K562 (cell line): Measurements from ENCODE around the gene TMED5. TPM values are rescaled to one million over a fixed set of nuclear protein-coding genes. Genes with fewer than 3 reads are reported as not detected.

Experiments
- ATAC-seq: fragments of 200-7000 bp; cut with Tn5 transposase; 3 replicates; pipeline ENCODE4 v1.9.1; 2020; ENCODE audit warnings: moderate library complexity
- BruUV-seq: library from RNA; stranded (reverse); fragments of 400-500 nt; replicated peaks from 2 replicates; lab custom pipeline; 2021; lab: Mats Ljungman, UMichigan
- CTCF ChIA-PET: fragments of 300-600 bp; formaldehyde crosslinking; extraction: SDS; loops from one replicate; lab custom pipeline; 2021; ENCODE audit warnings: low intra/inter-chr PET ratio; lab: Yijun Ruan, JAX
- POLR2A ChIA-PET: fragments of 300-600, 350-650 bp; sonication (Branson Sonifier 250); formaldehyde crosslinking; extraction: SDS; loops from one replicate; lab custom pipeline; 2021; ENCODE audit warnings: antibody characterized with exemption, inconsistent platforms; lab: Yijun Ruan, JAX
- DNase-seq, 4 experiments: peaks; one replicate each; pipeline versions ENCODE4 v3.0.0 to v3.0.0-alpha.2; 2011 to 2018; ENCODE audit warnings: low spot score in 3 of 4, mixed read lengths in 3 of 4; ENCODE audit errors: extremely low read depth in 1 of 4
- FAIRE-seq: peaks from 2 replicates; lab custom pipeline; 2011; peaks lifted over from hg19 to GRCh38; lab: Jason Lieb, UNC
- H2AFZ ChIP-seq: 2 replicates; pipeline ENCODE4 v1.6.0; 2011; ENCODE audit warnings: low read depth, low read length, control low read depth, inconsistent platforms
- H3K27ac ChIP-seq: fragments of 200-600 bp; 3 replicates; pipeline ENCODE4 v1.8.0; 2011; ENCODE audit warnings: low read depth, mild to moderate bottlenecking, control low read depth, inconsistent platforms, low read length, moderate library complexity, mixed read lengths; ENCODE audit errors: extremely low read depth
- H3K27me3 ChIP-seq, 2 experiments: fragments of 300-600 bp in 1 of 2; 2 replicates in 1 of 2; 3 replicates in 1 of 2; pipeline versions ENCODE4 v1.6.0 to v1.8.0; 2011; ENCODE audit warnings: inconsistent platforms in 2 of 2, low read length in 2 of 2, mild to moderate bottlenecking in 1 of 2, mixed read lengths in 1 of 2, moderate library complexity in 1 of 2; ENCODE audit not compliant: control insufficient read depth in 2 of 2, insufficient read depth in 2 of 2
- H3K36me3 ChIP-seq: fragments of 300-600 bp; 3 replicates; pipeline ENCODE4 v1.8.0; 2011; ENCODE audit warnings: mild to moderate bottlenecking, low read length, inconsistent platforms; ENCODE audit not compliant: control insufficient read depth, insufficient read depth
- H3K4me1 ChIP-seq, 2 experiments: fragments of 200-600 bp in 1 of 2; replicated peaks in 1 of 2; 2 replicates in 1 of 2; 3 replicates in 1 of 2; pipeline versions ENCODE4 v1.5.1 to v1.8.0; 2011; ENCODE audit warnings: inconsistent platforms in 2 of 2, low read length in 2 of 2, mild to moderate bottlenecking in 1 of 2, mixed read lengths in 1 of 2, moderate library complexity in 1 of 2; ENCODE audit not compliant: control insufficient read depth in 2 of 2, insufficient read depth in 2 of 2
- H3K4me2 ChIP-seq: 2 replicates; pipeline ENCODE4 v1.6.1; 2011; ENCODE audit warnings: low read length, control low read depth, inconsistent platforms, mixed read lengths; ENCODE audit not compliant: insufficient read depth
- H3K4me3 ChIP-seq: fragments of 200-600 bp; sonication (generic), shearing (Covaris generic); 2 replicates; pipeline ENCODE4 v1.5.1; 2016; ENCODE audit warnings: control low read depth, inconsistent platforms
- H3K79me2 ChIP-seq: fragments of 200-600 bp; 3 replicates; pipeline ENCODE4 v1.8.0; 2011; ENCODE audit warnings: low read length, inconsistent platforms; ENCODE audit not compliant: control insufficient read depth, insufficient read depth
- H3K9ac ChIP-seq, 2 experiments: 2 replicates each; pipeline versions ENCODE4 v1.6.0 to v1.6.1; 2011; ENCODE audit warnings: low read depth in 2 of 2, low read length in 2 of 2, control low read depth in 1 of 2, inconsistent platforms in 1 of 2, mild to moderate bottlenecking in 1 of 2, mixed read lengths in 1 of 2; ENCODE audit not compliant: insufficient read depth in 1 of 2
- H3K9me1 ChIP-seq: one replicate; pipeline ENCODE4 v1.6.0; 2011; ENCODE audit warnings: inconsistent platforms, mild to moderate bottlenecking, low read length, moderate library complexity; ENCODE audit not compliant: control insufficient read depth, insufficient read depth
- H3K9me3 ChIP-seq: replicated peaks from 2 replicates; pipeline ENCODE4 v1.5.1; 2011; ENCODE audit warnings: low read depth, low read length, inconsistent platforms; ENCODE audit not compliant: control insufficient read depth, insufficient read depth
- H4K20me1 ChIP-seq: replicated peaks from 2 replicates; pipeline ENCODE4 v1.6.1; 2011; ENCODE audit warnings: low read length, inconsistent platforms, mixed read lengths; ENCODE audit not compliant: control insufficient read depth, insufficient read depth
- CBFA2T3 ChIP-seq: fragments of 450-650 bp; IDR thresholded peaks from 2 replicates; pipeline ENCODE4 v1.6.1; 2017
- CEBPB ChIP-seq: fragments of 450-650 bp; IDR thresholded peaks from 2 replicates; pipeline ENCODE4 v1.6.1; 2016; ENCODE audit warnings: missing genetic modification characterization, missing compliant biosample characterization
- CEBPG ChIP-seq, 3 experiments: fragments of 200-800 bp in 1 of 3; sonication (Bioruptor generic) in 1 of 3; sonication (generic) in 1 of 3; formaldehyde crosslinking in 1 of 3; IDR thresholded peaks in 2 of 3; conservative IDR thresholded peaks in 1 of 3; 2 replicates each; pipeline versions ENCODE4 v1.6.1 to v1.8.0; 2016 to 2022; ENCODE audit warnings: missing compliant biosample characterization in 2 of 3, missing genetic modification characterization in 2 of 3, mild to moderate bottlenecking in 1 of 3, missing genetic modification reagents in 1 of 3
- HIVEP1 ChIP-seq: fragments of 250-450 bp; sonication (Bioruptor Pico); IDR thresholded peaks from 2 replicates; pipeline ENCODE4 v1.4.0; 2020; ENCODE audit warnings: mild to moderate bottlenecking
- LCOR ChIP-seq: sonication (generic); formaldehyde crosslinking; IDR thresholded peaks from 2 replicates; pipeline ENCODE4 v1.8.0; 2022; ENCODE audit warnings: mild to moderate bottlenecking, missing genetic modification reagents
- MTA1 ChIP-seq: fragments of 450-650 bp; IDR thresholded peaks from 2 replicates; pipeline ENCODE4 v1.6.1; 2017; ENCODE audit warnings: borderline replicate concordance
- NRF1 ChIP-seq, 2 experiments: fragments of 450-650 bp; IDR thresholded peaks in 1 of 2; conservative IDR thresholded peaks in 1 of 2; 2 replicates each; pipeline ENCODE4 v1.6.1; 2014; ENCODE audit warnings: mild to moderate bottlenecking in 2 of 2
- RBM39 ChIP-seq: fragments of 200-400 bp; formaldehyde crosslinking; optimal IDR thresholded peaks from 2 replicates; pipeline ENCODE3; 2018; ENCODE audit warnings: low read depth, low read length
- TBP ChIP-seq: optimal IDR thresholded peaks from 2 replicates; pipeline ENCODE3; 2011; ENCODE audit warnings: low read depth, low read length, improper control_type of control experiment
- ZNF133 ChIP-seq: fragments of 250-450 bp; sonication (Bioruptor Pico); IDR thresholded peaks from 2 replicates; pipeline ENCODE4 v1.4.0; 2020; ENCODE audit warnings: mild to moderate bottlenecking
- ZNF253 ChIP-seq: fragments of 250-450 bp; sonication (Bioruptor Pico); conservative IDR thresholded peaks from 2 replicates; pipeline ENCODE4 v1.6.1; 2021; ENCODE audit warnings: mild to moderate bottlenecking
- ZNF316 ChIP-seq: fragments of 450-650 bp; IDR thresholded peaks from 2 replicates; pipeline ENCODE4 v1.6.1; 2016
- ZNF324 ChIP-seq: fragments of 250-450 bp; sonication (Bioruptor Pico); IDR thresholded peaks from 2 replicates; pipeline ENCODE4 v1.4.0; 2020; ENCODE audit warnings: mild to moderate bottlenecking
- ZNF586 ChIP-seq: fragments of 450-650 bp; formaldehyde crosslinking; conservative IDR thresholded peaks from 2 replicates; pipeline ENCODE4 v1.4.0; 2020; ENCODE audit warnings: mild to moderate bottlenecking, moderate library complexity
- ZNF695 ChIP-seq: fragments of 450-650 bp; formaldehyde crosslinking; IDR thresholded peaks from 2 replicates; pipeline ENCODE4 v1.4.0; 2020; ENCODE audit warnings: mild to moderate bottlenecking, moderate library complexity
- WGBS: fragments of 100-300 bp; shearing (Covaris generic); methylation state at CpG from one replicate; pipeline ENCODE4 v1.1.6; 2016; ENCODE audit warnings: low coverage, mixed read lengths; ENCODE audit not compliant: insufficient coverage; ENCODE audit errors: missing lambda C conversion rate; 5-methylcytosine and 5-hydroxymethylcytosine counted together
- in situ Hi-C: fragments of 300-500 bp; cut with MboI; formaldehyde crosslinking; loops from 4 replicates; pipeline ENCODE4 v1.15.0; 2018; ENCODE audit warnings: inconsistent platforms, mixed read lengths
- intact Hi-C: fragments of 100-400 bp; cut with micrococcal nuclease; formaldehyde crosslinking; loops from 2 replicates; pipeline ENCODE4 v1.14.2; 2022
- polyA plus RNA-seq, 8 experiments: library from polyadenylated mRNA; depleted of rRNA in 4 of 8; stranded (reverse) in 5 of 8; unstranded in 3 of 8; fragments of >200 nt; fragmentation: Nextera tagmentation in 2 of 8; fragmentation: Illumina TruSeq in 1 of 8; extraction: Ambion mirVana in 2 of 8; extraction: Trizol in 1 of 8; gene quantifications; 2 replicates each; pipeline versions ENCODE4 v1.2.1 to v1.2.3, GENCODE V29; 2011 to 2014; ENCODE audit warnings: inconsistent platforms in 1 of 8, missing spikeins in 1 of 8
- total RNA-seq, 7 experiments: library from RNA; depleted of rRNA in 6 of 7; stranded (reverse); fragments of >200 nt in 6 of 7; fragmentation: Illumina TruSeq in 2 of 7; extraction: Trizol in 2 of 7; gene quantifications; 2 replicates each; pipeline versions ENCODE4 v1.2.1 to v1.2.3, GENCODE V29; 2011 to 2021; ENCODE audit warnings: low replicate concordance in 1 of 7
- TF ChIP-seq, protein P1 (sequence below): fragments of 250-450 bp; sonication (Bioruptor Pico); IDR thresholded peaks from 2 replicates; pipeline ENCODE4 v1.9.0; 2021; ENCODE audit warnings: mild to moderate bottlenecking, inconsistent platforms

Gene TMED5
- total and polyA plus RNA-seq, 9 of the 15 experiments (the other 6 are each of a cell fraction or from before 2014, with no cell fraction given), result 28.7 to 83.7 (median 67.2) TPM

- DNase-seq (no peak), ATAC-seq (0 out of 3 replicates have a peak, but pooled peaks have one; percentile 27), FAIRE-seq (no peak)
- H3K36me3 ChIP-seq, result peaks cover 75% of the 10 kb centered on the region; the same call in 2 of the 3 replicates
- H3K27ac ChIP-seq, result no peak overlapping the region
- no TSS peak for BruUV-seq
- WGBS, result 88% methylated on average over 4 of the region's 4 CpGs
- H2AFZ ChIP-seq, result no peak overlapping the region
- H4K20me1 ChIP-seq, result no peaks in the 10 kb centered on the region
- TF ChIP-seq CEBPG (CRISPR knock-in tag; IDR thresholded peaks at IDR 0.05) (no peak), CEBPG (tag; conservative IDR thresholded peaks at IDR 0.05 in 1 of 2, IDR thresholded peaks at IDR 0.05 in 1 of 2) (0 out of 4 replicates have a peak, but pooled peaks of 1 of the 2 experiments have one; percentile 7), ZNF324 (no peak)
- POLR2A ChIA-PET, result no interaction called here
- CTCF ChIA-PET, result no interaction called here
- H3K9me3 ChIP-seq, result no peaks in the 10 kb centered on the region
- H3K27me3 ChIP-seq, result no peaks in the 10 kb centered on the region
- no peak overlapping the region for H3K4me2 ChIP-seq
- no peak overlapping the region for H3K9ac ChIP-seq
- no peak overlapping the region for H3K4me3 ChIP-seq
- peaks cover 4% of the 10 kb centered on the region; the same call in 2 of the 3 replicates for H3K79me2 ChIP-seq
- in situ Hi-C loops (no loop called here), intact Hi-C loops (no loop called here)
- no peaks in the 10 kb centered on the region for H3K9me1 ChIP-seq
- no peaks in the 10 kb centered on the region for H3K4me1 ChIP-seq
Observed at GRCh38 chr1:93123201-93123783, 56.9 kb downstream of the TMED5 start.

DNA sequence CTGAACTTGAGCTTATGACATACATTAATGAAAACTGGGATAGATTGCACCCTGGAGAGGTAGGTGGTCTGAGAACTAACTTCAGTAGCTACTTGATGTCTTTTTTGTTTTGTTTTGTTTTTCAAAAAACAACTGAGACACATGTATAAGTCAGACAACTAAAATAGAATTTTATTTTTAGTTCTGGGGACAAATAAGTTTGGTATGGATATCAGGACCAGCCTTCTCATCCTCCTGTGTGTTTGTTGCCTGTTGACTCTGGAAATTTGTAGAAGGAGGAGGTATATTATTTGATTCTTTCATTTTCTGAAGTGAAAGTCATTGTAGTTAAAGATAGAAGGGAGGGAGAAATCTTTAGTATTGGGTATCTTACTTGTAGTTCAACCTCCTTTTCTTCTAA lies 59.6 kb downstream of the TMED5 start:
- no peak overlapping the region for H3K4me3 ChIP-seq
- ATAC-seq, result no peak
- H3K27me3 ChIP-seq, result no peaks in the 10 kb centered on the region
- in situ Hi-C loops, result no loop called here
- CTCF ChIA-PET, result interaction anchor here (0.6 kb wide), 1 partner anchor 42 kb away, joined by 3 read pairs; no protein-coding TSS in a partner anchor
- no peaks in the 10 kb centered on the region for H3K4me1 ChIP-seq
- H3K9me1 ChIP-seq, result no peaks in the 10 kb centered on the region
- H3K9me3 ChIP-seq, result no peaks in the 10 kb centered on the region
- no peak for FAIRE-seq
- DNase-seq, result no peak
- H4K20me1 ChIP-seq, result no peaks in the 10 kb centered on the region
- no peak overlapping the region for H3K4me2 ChIP-seq
- peaks cover 79% of the 10 kb centered on the region; the same call in 2 of the 3 replicates for H3K36me3 ChIP-seq
- no peak overlapping the region for H3K9ac ChIP-seq
- intact Hi-C loops, result no loop called here
- H3K79me2 ChIP-seq, result peaks cover 4% of the 10 kb centered on the region; the same call in 1 of the 3 replicates
- H2AFZ ChIP-seq, result no peak overlapping the region
- POLR2A ChIA-PET, result interaction anchor here (1.9 kb wide), 1 partner anchor 10 kb away, joined by 5 read pairs; no protein-coding TSS in a partner anchor
- TF ChIP-seq HIVEP1 (CRISPR knock-in tag) (no peak), CEBPB (tag) (no peak), ZNF253 (CRISPR knock-in tag) (no peak), RBM39 (no peak), LCOR (no peak), NRF1 (conservative IDR thresholded peaks at IDR 0.05 in 1 of 2, IDR thresholded peaks at IDR 0.05 in 1 of 2) (no peak), MTA1 (no peak), ZNF133 (CRISPR knock-in tag) (no peak), CBFA2T3 (no peak), ZNF586 (CRISPR knock-in tag) (no peak), ZNF695 (CRISPR knock-in tag) (no peak), TBP (no peak), ZNF316 (no peak)
- TF ChIP-seq, protein P1, sequence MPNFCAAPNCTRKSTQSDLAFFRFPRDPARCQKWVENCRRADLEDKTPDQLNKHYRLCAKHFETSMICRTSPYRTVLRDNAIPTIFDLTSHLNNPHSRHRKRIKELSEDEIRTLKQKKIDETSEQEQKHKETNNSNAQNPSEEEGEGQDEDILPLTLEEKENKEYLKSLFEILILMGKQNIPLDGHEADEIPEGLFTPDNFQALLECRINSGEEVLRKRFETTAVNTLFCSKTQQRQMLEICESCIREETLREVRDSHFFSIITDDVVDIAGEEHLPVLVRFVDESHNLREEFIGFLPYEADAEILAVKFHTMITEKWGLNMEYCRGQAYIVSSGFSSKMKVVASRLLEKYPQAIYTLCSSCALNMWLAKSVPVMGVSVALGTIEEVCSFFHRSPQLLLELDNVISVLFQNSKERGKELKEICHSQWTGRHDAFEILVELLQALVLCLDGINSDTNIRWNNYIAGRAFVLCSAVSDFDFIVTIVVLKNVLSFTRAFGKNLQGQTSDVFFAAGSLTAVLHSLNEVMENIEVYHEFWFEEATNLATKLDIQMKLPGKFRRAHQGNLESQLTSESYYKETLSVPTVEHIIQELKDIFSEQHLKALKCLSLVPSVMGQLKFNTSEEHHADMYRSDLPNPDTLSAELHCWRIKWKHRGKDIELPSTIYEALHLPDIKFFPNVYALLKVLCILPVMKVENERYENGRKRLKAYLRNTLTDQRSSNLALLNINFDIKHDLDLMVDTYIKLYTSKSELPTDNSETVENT (CRISPR knock-in tag), result no peak
- no peak overlapping the region for H3K27ac ChIP-seq
- no TSS peak for BruUV-seq
